GM19397 (cell line): Measurements from ENCODE around the gene FXYD6.

ENCODE experiments used
- ATAC-seq: cut with Tn5 transposase; IDR thresholded peaks from one replicate; pipeline ENCODE4 v1.9.1; 2021; ENCODE audit warnings: mild to moderate bottlenecking, moderate library complexity; ENCODE audit not compliant: unreplicated experiment

FXYD6 gene

DNA sequence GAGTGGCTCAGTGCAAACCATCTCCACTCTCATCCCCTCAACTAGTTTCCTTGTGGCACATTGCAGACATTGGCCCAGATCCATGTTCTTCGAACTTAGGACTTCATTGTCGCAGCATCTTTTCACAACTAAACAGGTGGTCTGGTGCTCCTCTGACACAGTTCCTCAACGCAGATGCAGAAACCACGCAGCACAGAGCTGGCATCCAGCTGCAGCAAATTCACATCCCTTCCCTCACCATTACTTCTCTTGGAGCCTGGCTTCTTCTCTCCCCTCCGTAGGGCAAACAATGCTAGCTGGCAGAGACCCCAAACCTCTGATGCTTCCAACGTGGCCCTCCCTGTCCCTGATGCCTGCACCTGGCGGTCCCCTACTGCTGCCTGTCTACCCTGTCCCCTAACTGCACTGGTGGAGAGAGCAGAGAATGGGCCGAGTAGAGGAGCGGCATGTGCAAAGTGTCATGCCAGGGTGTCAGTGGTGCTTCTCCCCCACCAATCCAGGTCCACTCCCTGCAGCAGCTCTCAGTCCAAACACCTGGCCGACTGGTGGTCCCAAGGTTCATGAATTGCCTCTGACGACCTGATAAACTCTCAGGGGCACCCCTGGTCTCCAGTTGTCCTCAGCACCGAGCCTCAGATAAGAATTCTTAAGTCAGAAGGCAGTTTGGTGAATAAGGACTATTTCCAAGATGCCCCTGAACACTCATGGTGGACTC lies 34.6 kb upstream of the FXYD6 start:
- no peak for ATAC-seq

DNA sequence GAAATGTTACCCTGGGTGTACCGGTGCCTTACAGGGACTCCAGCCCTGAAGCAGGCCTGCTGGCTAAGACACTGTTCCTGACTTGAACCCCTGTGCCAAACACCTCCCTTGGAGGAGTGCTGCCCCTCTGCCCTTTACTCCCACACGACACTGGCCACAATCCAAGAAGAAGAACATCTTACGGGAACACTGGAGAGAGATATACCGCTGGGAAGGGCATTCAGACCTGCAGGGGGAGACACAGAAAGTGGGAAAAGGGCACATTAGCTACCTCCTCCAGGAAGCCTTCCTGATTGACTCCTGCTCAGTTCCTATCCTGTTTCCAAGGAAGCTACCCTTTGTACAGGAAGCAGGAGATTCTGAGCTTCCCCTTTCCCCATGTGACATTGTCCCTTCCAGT lies 34.1 kb upstream of the FXYD6 start:
- no peak for ATAC-seq

DNA sequence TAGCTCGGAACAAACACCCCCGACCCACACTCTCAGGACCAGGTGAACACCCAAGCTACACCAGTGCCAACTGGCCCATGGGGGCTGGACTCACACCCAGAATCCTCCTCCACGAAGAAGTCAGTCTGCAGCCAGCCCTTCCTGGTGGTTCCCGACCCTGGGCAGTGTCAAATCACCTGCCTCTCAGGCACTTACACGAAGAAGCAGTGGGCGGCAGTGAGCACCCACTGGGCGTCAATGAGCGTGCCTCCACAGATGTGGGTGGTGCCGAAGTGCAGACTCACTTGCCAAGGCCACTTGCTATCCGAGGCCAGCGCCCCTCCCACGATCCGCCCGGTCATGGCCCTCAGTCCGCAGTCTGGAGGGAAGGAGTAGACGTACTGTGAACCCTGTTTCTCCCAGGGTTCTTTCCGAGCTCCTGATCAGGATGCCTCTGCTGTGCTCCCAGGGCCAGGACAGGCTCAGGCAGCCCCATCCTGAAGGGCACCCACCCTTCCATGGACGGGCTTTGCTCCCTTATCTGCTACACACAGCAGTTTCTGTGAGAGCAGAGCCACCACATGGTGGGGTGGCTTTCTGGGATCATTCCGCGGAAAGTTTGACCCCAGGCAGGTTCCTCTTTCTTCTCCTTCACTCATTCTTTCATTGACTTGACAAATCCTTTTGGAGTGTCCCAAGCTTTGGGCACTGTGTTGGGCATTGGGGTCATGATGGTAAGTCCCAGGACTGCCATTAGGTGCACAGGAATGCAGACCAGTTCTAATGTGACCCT lies 33.3 kb upstream of the FXYD6 start:
- ATAC-seq: no peak

- no peak for ATAC-seq
These were observed 32.6 kb upstream of the FXYD6 start for GRCh38 chr11:117908959-117909610.

- no peak for ATAC-seq
These were observed 31.8 kb upstream of the FXYD6 start for GRCh38 chr11:117908109-117908895.

DNA sequence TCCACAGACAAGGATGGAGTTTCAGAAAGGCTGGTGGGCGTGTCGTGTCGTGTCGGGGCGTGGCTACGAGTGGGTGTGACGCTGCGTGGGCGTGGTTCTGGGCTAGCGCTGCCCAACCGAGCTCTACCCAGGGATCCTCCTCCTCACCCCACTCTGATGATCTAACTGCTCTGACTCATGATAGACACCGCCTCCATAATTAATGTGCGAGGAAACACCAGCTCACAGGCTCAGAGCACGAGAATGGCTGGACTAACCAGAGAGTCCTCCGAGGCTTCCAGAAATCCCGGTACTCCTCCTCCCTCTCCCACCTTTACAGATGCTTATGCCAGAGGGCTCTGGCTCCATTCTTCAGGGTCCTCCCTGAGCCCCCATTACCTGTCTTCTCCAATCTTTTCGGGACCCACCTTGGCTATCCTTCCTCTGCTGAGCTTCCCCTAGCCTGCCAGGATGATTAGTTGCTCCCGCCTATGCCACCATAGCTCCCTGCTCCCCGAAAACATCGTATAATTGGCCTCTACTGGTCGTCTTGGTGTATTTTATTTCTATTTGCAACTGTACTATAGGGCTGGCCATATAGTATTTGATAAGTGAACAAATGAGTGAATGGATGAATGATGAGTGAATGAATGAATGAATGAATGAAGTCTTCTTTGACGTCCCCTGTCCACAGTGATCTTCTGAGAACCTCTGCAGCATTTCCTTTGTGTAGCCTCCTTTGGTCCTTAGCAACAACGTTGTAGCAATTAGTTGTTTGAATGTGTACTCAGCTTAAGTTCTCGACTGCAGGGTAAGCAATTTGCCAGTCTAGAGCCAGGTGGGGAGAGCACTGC lies 31.0 kb upstream of the FXYD6 start:
- no peak for ATAC-seq

DNA sequence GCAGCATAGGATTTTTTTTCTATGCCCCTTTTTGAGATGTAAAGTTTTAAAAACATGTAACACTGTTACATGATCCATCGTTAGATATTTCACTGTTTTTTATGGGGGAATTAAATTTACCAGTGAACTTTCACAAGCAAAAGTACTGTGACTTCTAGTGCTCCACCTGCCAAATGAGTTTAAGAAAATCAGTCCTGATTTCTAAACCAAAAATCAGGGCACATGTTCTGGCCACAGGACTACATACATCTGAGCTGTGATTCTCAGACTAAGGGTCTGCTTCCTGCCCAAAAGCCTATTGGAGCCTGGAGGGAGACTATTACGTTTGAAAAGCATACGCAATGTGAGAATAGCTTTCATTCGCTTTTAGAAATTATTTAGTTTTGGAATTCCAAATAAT lies 30.3 kb upstream of the FXYD6 start:
- ATAC-seq: no peak

- ATAC-seq: no peak
These were observed 29.7 kb upstream of the FXYD6 start for GRCh38 chr11:117906126-117906525.

DNA sequence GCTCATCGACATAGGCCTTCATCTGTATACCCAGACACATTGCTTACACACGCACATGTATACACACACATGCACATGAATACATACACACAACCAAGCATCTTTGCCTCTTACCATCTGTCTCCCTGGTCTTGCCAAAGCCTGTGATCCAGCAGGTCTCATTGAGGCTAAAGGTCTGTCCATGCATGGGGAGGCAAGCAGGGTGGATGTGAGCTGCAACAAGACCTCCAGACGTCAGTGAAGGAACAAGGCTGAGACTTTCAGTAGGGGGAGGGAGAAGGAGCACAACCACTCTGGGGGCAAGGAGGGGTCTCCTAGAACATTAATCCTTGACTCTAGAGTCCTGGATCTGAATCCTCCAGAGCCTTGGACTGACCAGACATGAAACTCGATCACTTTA lies 29.1 kb upstream of the FXYD6 start:
- ATAC-seq: no peak

- no peak for ATAC-seq
These were observed 27.3 kb upstream of the FXYD6 start for GRCh38 chr11:117903505-117904382.

- ATAC-seq: no peak
These were observed 25.8 kb upstream of the FXYD6 start for GRCh38 chr11:117902001-117902845.

GRCh38 chr11:117901601-117902000 lies 25.1 kb upstream of the FXYD6 start:
- ATAC-seq: no peak

GRCh38 chr11:117900720-117901440 lies 24.4 kb upstream of the FXYD6 start:
- ATAC-seq: no peak

GRCh38 chr11:117900121-117900648 lies 23.7 kb upstream of the FXYD6 start:
- no peak for ATAC-seq

DNA sequence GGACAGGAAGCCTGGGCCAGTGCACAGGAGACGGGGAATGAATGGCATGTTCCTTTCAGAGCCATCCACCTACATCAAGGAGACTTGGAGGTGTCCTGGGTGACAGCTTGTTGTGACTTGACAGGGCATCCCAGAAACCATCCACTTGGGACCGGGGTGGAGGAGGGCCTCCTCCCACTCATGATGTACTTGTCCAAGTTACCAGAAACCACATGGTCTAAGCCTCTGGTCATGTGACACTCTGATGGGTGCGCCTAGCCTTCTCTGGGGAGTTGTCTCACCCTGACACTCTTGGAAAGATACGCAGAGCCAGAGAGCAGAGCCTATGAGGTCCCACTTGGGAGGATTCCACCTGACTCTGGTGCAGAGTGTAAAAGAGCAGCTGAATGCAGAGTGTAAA lies 21.6 kb upstream of the FXYD6 start:
- no peak for ATAC-seq

GRCh38 chr11:117892651-117893050 lies 16.2 kb upstream of the FXYD6 start:
- no peak for ATAC-seq

- no peak for ATAC-seq
These were observed 14.9 kb upstream of the FXYD6 start for GRCh38 chr11:117891362-117891761.
